ENCODE results near the gene SIAH2. TPM values are rescaled to one million over a fixed set of nuclear protein-coding genes. Genes with fewer than 3 reads are reported as not detected.

The SIAH2 gene
- total RNA-seq, 6 donors from 2014 or later = 17.6 to 45.0 (median 31.7) TPM

DNA sequence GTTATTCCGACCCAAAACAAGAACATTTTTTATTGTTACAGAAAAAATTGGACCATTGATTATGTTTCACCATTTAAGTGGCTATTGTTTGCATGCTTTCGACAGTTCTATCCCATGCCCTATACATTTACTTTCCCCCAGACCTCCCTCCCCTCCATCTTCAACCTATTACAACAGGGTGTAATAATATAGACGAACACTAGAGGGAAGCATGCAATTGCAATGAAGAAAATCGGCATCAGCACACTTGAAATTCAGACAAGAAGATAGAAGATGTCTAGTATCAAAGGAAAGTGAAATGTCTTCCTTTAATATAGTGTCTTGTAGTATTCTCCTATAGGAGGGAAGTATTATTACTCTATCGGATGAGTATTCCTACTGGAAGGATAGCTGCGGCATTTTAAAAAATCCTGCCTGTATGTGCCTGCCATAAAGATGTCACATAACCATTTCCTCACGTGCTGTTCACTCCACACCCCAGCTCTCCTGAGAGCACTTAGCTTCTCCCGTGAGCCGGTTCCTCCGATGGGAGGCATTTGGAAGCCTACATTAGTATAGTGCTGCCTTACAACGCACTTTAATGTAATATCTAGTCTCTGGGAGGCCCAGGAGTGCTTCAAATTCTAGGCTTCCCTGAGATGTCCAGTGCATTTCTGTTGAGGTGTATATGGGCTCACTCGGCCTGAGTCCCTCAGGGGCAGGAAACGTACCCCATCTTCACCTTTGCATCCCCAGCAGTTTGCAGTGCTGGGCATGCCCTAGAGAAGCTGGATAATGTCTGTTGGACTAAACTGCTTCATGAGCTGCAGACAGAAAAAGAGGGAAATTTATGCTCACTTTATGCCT is 41.5 kb downstream of the SIAH2 start:
- no peak for DNase-seq
- peak; percentile 67 to 92 (median 88) for TF ChIP-seq CTCF (IDR thresholded peaks at IDR 0.05)
- TF ChIP-seq POLR2A (IDR thresholded peaks at IDR 0.05) = no peak
- no peak for TF ChIP-seq POLR2AphosphoS5 (IDR thresholded peaks at IDR 0.05)
- TF ChIP-seq EP300 (IDR thresholded peaks at IDR 0.05) = no peak
- whole genome bisulfite sequencing, 2 donors = 20 to 22% methylated on average over 13 of the region's 13 CpGs
- no peaks in the 10 kb centered on the region for H3K36me3 ChIP-seq
- no peak overlapping the region for H3K4me3 ChIP-seq
- ATAC-seq (ENCODE audit: low FRiP score in 2 of 2) = peak; percentile 82 to 90
- H3K27me3 ChIP-seq = no peaks in the 10 kb centered on the region
- peaks cover 0 to 7% (median 4%) of the 10 kb centered on the region in 4 donors for H3K4me1 ChIP-seq
- no peak overlapping the region for H3K27ac ChIP-seq
- no peaks in the 10 kb centered on the region for H3K9me3 ChIP-seq

DNA sequence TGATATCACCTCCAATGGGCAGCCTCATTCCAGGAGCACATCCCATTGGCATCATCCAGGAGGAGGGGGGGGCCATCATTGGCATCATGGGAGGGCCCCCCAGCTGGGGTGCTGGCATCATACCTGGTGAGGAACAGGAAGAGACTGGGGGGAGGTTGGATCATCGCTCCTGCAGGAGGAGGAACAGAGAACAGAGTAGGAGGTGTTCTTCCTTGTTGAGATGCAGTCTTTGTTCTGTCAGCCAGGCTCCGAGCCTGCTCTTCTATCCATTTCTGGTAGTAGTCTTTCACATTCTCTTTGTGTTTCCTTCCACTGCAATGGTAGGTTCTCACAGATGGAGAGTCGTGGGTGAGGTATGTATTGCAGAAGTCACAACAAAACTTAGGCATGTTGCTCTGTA is 42.5 kb downstream of the SIAH2 start:
- Histone ChIP-seq H3K36me3 (no peaks in the 10 kb centered on the region), H3K27me3 (no peaks in the 10 kb centered on the region), H3K9me3 (no peaks in the 10 kb centered on the region), H3K4me3 (no peak overlapping the region), H3K4me1 (peaks cover 0 to 7% (median 4%) of the 10 kb centered on the region in 4 donors), H3K27ac (no peak overlapping the region)
- TF ChIP-seq EP300 (IDR thresholded peaks at IDR 0.05) (no peak), CTCF (IDR thresholded peaks at IDR 0.05) (no peak), POLR2A (IDR thresholded peaks at IDR 0.05) (no peak), POLR2AphosphoS5 (IDR thresholded peaks at IDR 0.05) (no peak)
- DNase-seq (no peak), ATAC-seq (ENCODE audit: low FRiP score in 2 of 2) (peak in 1 of 2 donors; percentile 12)
- 69 to 85% methylated on average over 3 of the region's 3 CpGs for WGBS, 2 donors

DNA sequence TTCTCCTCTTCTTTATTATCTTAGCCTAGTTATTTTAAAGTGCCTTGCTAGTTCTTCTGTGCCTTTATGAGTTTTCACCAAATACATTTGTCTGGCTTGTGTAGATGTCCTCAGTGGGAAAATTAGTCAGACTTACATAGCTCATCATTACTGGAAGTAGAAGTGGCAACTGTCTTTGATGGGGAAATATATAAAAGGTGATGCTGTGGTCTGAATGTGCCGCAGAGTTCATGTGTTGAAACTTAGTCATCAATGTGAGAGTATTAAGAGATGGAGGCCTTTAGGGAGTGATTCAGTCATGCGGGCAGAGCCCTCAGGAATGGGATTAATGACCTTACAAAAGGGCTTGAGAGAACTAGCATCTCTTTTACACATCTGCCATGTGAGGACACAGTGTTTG is 52.9 kb downstream of the SIAH2 start:
- 87 to 95% methylated on average over 2 of the region's 2 CpGs for WGBS, 2 donors
- ATAC-seq (ENCODE audit: low FRiP score in 2 of 2) = no peak
- DNase-seq = no peak

GRCh38 chr3:150703756-150704344 is 59.1 kb downstream of the SIAH2 start, which contains the start of gene ERICH6:
TSS of gene ERICH6 (minus strand) at chr3:150703920. CDS start at chr3:150703898, 22 bp downstream.
- H3K4me1 ChIP-seq = peaks cover 5 to 15% (median 11%) of the 10 kb centered on the region in 4 donors
- TF ChIP-seq POLR2A (IDR thresholded peaks at IDR 0.05) (peak in 2 of 4 donors; percentile 29 to 69), POLR2AphosphoS5 (IDR thresholded peaks at IDR 0.05) (peak in 1 of 2 donors; percentile 56), EP300 (IDR thresholded peaks at IDR 0.05) (no peak), CTCF (IDR thresholded peaks at IDR 0.05) (peak; percentile 8 to 57 (median 42))
- no peaks in the 10 kb centered on the region for H3K9me3 ChIP-seq
- WGBS, 2 donors = 0% methylated on average over 35 of the region's 35 CpGs
- peak within 1 kb of the TSS; percentile 80 to 88 (median 86) for H3K27ac ChIP-seq
- no peaks in the 10 kb centered on the region for H3K36me3 ChIP-seq
- DNase-seq (peak; percentile 96 to 98), ATAC-seq (ENCODE audit: low FRiP score in 2 of 2) (peak; percentile 98 to 99)
- H3K4me3 ChIP-seq = peak within 1 kb of the TSS; percentile 12 to 69 (median 61)
- H3K27me3 ChIP-seq = no peaks in the 10 kb centered on the region

More for the DNA sequence above, 52.9 kb downstream of the SIAH2 start:
- Histone ChIP-seq H3K9me3 (no peaks in the 10 kb centered on the region), H3K27me3 (no peaks in the 10 kb centered on the region), H3K36me3 (no peaks in the 10 kb centered on the region), H3K4me3 (no peak overlapping the region), H3K4me1 (no peaks in the 10 kb centered on the region), H3K27ac (no peak overlapping the region)
- TF ChIP-seq CTCF (IDR thresholded peaks at IDR 0.05) = no peak
- TF ChIP-seq POLR2AphosphoS5 (IDR thresholded peaks at IDR 0.05) = no peak
- no peak for TF ChIP-seq POLR2A (IDR thresholded peaks at IDR 0.05)
- TF ChIP-seq EP300 (IDR thresholded peaks at IDR 0.05) = no peak
